ENCODE data around the gene SLC35F3.

DNA sequence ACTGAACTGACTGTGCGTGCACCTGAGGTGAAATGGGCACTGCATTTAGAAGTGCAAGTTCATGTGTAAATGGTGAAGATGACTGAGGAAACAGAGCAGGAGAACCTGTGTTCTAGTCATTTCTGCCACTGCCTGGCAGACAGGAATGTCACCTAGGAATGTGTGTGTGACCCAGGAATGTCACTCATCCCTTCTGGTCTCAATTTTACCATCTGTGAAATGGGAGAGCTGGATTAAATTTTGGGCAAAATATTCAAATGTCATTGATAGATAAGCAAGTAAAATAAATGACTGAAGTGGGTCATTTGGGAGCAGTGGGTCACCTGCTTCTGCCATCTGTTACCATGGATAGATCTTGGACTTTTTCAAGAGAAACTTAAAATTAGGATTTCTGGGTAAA lies 42.2 kb downstream of the SLC35F3 start:
- no peak for TF ChIP-seq JUNB (IDR thresholded peaks at IDR 0.05; ENCODE audit: unreplicated experiment)
- TF ChIP-seq CTCF (conservative IDR thresholded peaks at IDR 0.05; ENCODE audit: low read depth in 2 of 2): no peak
